ENCODE measurements around the gene EFHC2.

EFHC2 gene

DNA sequence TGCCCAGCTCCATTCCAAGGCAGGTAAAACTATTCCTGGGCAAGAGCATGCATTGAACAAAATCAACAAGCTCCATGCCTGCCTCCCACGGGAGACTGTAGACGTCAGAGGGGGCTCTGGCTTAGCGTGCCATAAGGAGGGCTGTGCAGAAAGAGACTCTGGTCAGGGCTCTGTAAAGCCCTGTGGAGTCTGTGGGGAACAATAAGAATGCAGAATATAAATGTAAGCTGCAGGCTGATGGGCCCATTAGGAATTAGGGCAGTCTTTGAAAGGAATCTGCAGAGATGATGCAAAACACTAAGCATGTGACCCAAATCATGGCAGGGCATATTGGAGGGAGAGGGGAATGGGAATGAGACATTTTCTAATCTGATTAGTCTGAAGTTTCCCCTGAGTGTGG lies 170.3 kb downstream of the EFHC2 start:
- FAIRE-seq (no peak), DNase-seq (ENCODE audit: extremely low spot score, insufficient read length, low read depth) (no peak)

DNA sequence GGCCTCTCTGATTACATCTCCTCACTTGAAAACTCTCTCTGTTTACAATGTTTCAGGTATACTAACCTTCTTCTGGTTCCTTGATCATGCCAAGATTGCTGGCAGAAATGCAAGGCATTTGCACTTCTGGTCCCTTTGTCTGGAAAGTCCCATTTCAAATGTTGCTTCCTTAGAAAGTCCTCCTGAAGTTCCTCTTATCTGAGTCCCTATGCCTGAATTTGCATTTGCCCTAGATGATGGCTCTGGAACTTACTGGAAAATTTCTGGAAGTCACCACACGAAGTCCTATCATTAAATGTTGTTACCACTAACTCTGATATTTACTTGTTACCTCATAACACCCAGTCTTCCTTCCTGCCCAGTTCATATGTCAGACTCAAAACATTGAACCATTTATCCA lies 176.4 kb downstream of the EFHC2 start:
- FAIRE-seq (no peak), DNase-seq (ENCODE audit: extremely low spot score, insufficient read length, low read depth) (no peak)

DNA sequence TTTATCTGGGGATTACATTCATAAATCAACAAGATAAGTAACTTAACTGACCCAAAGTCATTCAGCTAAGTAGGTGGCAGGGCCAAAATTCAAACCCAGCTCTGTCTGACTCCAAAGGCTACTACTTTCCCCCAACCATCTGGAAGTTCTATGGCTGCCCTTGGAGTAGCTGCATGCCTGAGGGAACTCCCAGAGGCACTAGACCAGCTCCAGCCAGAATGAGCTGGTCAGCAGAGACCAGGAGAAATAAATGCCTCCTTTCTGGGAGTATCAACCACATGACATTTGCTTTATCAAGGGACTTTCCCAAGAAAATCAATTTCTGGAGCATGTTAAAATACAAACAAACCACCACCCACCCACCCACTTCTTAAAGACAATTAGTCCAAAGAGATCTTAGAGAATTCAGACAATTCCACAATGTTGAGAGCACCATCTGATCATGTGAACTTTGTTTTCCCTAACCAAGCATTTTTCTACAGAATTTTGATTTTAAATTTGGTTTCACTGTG lies 180.5 kb downstream of the EFHC2 start:
- no peak for FAIRE-seq
- DNase-seq (ENCODE audit: extremely low spot score, insufficient read length, low read depth), result no peak

DNA sequence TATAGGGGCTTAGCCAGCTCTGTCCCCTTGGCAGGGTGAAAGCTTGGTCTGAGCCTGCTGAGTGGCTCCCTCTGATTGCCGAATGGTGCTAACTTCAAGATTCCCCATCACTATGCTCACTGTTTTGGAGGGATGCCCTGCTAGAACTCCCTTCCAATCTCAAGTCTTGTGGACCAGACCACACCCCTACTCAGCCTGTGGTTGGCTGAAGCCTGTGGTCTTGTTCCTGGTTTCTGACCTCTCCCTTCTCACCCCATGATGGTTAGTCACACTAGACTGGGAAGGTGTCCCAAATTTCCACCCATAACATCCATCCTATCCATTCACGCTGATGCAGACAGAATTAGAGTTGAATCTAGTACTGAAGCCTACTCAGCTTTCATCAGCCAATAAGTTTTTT lies 185.6 kb downstream of the EFHC2 start:
- DNase-seq (ENCODE audit: extremely low spot score, insufficient read length, low read depth) (no peak), FAIRE-seq (no peak)

DNA sequence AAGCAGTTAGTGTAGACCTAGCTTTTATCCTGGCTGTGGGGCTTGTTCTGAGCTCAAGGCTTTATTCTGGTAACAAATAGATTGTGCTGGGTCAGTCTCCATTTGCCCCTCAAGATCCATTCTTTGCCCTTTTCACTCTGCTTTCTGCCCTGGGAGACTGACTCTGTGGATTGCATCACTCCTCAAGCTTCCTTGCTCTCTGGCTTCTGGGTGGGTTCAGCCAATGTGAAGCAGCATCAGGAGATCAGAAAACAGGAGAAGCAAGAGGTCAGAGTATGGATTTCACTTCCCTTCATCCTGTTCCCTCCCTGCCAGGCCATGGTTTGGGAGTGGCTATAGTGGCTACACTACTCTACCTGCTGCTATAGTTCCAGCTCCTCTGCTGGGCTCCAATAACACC lies 186.2 kb downstream of the EFHC2 start:
- FAIRE-seq (no peak), DNase-seq (ENCODE audit: extremely low spot score, insufficient read length, low read depth) (no peak)

DNA sequence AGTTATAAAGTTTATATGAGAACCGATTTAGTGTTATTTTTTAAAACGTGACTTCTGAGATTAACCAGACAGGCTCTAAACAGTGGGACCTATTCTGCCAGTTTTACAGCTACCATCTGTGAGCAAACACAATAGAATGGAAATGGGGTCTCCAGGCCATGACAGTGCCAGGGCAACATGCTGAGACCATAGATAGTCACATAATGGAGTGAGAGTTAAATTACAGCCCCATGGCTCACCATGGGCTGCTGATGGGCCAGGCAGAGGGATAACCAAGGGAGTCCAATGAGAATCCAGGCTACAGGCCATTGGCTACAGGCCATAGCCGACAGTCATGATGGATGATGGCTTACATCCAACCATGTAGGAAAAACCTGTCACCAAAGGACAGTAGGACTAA lies 186.7 kb downstream of the EFHC2 start:
- no peak for FAIRE-seq
- DNase-seq (ENCODE audit: extremely low spot score, insufficient read length, low read depth), result no peak

DNA sequence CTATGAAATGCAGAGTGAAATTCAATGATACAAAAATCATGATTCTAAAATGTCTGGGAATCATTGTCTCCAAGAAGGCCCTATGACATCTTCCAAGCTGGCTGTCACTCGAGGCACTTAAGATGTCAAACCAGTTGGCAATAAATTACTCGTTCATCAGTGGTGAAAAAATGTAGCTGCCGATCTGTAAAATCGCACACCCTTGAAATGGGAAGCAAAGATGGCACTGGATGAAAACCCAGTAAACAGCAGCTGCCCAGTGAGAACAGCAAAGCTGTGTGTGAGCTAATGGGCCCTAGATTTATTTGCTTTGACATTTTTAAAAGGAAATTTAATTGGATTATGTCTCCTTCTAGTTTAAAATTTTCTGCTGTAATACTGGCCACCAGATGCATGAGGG lies 188.3 kb downstream of the EFHC2 start:
- no peak for FAIRE-seq
- DNase-seq (ENCODE audit: extremely low spot score, insufficient read length, low read depth), result no peak

DNA sequence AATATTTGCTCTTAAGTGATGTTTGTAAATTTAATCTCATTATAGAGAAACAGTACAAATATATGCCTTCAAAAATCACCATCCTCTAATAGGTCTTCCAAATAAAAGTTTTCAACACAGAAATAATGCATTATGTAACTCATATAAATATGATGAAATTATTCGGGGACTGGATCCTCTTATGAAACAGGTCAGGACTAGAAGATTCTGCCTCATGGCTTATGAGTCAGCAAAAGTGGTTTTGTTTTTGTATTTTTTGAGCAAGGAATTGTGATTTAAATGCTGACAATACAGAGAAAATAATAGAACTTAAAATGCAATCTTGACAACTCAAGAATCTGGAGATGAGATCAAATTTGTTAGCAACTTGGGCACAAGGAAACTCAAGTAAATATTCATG lies 190.6 kb downstream of the EFHC2 start:
- FAIRE-seq (no peak), DNase-seq (ENCODE audit: extremely low spot score, insufficient read length, low read depth) (no peak)

DNA sequence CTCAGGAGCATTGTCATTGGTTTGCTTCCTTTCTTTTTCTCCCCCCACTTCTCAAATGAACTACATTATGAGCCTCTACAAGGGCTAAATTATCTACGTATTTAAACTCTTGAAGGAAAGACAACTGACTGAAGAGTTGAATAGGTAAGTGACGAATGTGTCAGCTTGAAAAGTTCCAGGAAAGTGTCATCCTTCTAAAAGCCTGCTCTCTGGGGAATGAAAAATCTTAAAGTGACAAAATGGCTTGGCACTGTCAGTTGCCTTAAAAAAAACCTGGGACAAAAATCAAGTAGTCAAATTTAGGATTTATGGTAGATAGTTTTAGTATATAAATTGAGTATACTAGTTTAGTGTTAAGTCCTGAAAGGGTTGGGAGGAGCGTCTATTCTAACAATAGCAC lies 196.3 kb downstream of the EFHC2 start:
- DNase-seq (ENCODE audit: extremely low spot score, insufficient read length, low read depth), result no peak
- FAIRE-seq, result no peak

DNA sequence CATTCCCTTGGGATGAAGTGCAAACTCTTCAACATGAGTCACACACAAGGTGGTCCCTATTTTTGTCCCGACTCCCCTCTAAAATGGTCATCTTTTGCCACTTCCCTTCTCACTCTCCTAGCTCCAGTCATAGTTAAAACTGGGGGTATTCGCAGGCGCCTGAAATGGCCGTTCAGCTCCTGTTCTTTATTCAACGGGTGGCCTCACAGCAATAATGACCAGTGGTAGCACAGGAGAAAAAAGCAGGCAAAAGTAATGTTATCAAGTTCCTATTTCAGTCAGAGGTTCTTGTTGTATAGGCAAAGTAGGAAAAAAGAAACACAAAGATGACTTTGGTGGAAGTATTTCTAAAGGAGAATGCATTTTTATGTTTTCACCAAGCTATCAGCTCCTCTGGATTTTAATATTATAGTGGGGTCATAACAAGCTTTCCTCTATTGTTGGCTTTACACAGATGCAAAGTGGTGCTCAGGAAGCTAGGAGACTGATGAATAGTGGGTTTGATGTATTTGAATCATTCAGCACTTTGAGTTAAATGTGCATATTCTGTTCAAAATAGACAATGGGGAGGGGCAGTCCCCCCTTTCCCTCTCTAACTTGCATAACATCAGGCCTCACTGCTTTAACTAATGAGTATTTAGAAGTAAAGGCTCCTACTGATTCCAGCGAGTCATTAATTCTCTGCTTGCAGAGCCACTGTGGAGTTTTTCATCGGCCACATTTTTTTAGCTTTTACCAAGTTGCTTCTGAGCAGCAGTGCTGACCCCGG lies 199.1 kb downstream of the EFHC2 start:
- DNase-seq (ENCODE audit: extremely low spot score, insufficient read length, low read depth) (no peak), FAIRE-seq (no peak)

DNA sequence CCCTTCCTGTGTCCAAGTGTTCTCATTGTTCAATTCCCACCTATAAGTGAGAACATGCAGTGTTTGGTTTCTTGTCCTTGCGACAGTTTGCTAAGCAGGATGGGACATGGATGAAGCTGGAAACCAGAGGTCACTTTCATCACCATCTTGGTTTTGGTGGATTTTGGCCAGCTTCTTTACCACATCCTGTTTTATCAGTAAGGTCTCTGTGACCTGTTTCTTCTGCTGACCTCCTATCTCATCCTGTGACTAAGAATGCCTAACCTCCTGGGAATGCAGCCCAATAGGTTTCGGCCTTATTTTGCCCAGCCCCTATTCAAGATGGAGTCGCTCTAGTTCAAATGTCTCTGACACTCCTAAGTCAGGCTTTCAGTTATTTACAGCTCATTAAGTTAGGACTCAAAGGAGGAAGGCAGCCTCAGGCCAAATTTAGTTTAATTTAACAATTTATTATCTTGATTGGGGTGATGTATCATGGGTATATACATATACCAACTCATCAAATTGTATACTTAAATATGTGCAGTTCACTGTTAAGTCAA lies 200.3 kb downstream of the EFHC2 start:
- FAIRE-seq (no peak), DNase-seq (ENCODE audit: extremely low spot score, insufficient read length, low read depth) (no peak)

DNA sequence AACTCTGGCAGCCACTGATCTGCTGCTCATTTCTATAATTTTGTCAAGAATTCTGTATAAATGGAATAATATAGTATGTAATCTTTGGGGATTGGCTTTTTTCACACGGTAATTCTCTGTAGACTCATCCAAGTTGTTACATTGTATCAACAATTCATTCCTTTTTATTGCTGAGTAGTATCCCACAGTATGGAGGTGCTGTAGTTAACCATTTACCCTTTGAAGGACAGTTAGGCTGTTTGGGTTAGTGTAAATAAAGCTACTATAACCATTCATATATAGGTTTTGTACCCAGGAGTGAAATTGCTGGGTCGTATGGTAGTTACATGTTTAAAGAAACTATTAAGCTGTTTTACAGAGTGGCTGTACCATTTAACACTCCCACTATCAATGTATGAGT lies 213.3 kb downstream of the EFHC2 start:
- FAIRE-seq, result no peak
- DNase-seq (ENCODE audit: extremely low spot score, insufficient read length, low read depth), result no peak

DNA sequence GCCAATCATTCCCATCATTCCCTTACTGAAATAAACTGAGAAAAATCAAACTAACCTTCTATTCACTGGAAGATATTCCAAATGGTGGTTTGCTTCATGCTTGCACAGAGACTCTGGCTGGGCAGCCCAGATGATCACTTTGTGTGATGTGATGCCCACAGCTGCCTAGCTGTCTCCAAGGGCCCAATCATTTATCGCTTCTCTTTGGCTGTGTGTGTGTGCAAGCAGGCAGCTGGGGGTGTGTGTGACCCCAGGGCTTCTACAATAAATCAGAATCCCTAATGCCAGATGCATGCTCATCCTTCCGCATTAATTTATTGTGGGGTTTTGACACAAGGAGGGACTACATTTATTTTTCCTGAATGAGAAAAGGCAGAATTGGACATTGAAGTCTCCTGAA lies 230.1 kb downstream of the EFHC2 start:
- DNase-seq (ENCODE audit: extremely low spot score, insufficient read length, low read depth), result no peak
- FAIRE-seq, result no peak

DNA sequence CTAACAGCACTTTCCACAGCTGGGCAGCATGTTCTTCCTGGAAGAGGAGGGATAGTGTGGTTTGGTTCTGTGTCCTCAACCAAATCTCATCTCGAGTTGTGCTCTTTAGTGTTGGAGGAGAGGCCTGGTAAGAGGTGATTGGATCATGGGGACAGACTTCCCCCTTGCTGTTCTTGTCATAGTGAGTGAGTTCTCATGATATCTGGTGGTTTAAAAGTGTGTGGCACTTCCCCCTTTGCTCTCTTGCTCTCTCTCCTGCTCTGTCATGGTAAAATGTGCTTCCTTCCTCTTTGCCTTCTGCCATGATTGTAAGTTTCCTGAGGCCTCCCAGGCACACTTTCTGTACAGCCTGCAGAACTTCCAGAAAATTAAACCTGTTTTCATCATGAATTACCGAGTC lies 236.6 kb downstream of the EFHC2 start:
- DNase-seq (ENCODE audit: extremely low spot score, insufficient read length, low read depth) (no peak), FAIRE-seq (no peak)

DNA sequence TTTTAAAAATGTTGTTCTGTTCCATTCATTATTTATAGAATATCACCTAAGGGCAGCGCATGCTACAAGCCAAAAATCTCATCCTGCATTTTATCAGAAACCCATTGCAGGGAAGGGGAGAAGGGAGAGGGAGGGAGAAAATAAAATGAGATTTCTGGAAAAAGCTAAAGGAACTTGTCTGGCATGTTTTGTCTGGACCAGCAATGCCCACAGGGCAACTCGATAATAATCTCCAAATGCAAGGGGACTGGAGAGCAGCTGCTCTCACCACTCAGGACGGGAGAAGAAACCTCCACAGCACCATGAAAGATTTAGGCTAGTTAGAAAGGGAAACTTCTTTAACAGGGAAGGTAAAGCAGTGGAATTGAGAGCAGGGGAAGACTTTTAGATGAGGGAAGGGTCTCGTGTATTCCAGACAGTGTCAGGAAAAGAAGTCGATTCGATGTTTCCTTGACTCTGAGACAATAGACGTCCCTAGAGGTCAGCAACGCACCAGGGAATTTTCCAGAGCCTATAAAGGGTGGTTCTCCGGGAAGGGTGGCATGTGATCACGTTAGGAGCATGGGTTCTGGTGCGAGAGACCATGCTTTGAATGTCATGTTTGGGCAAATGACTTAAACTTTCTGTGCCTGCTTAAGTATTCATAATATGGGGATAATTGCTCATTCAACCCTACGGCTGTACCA lies 238.1 kb downstream of the EFHC2 start:
- FAIRE-seq (no peak), DNase-seq (ENCODE audit: extremely low spot score, insufficient read length, low read depth) (no peak)

DNA sequence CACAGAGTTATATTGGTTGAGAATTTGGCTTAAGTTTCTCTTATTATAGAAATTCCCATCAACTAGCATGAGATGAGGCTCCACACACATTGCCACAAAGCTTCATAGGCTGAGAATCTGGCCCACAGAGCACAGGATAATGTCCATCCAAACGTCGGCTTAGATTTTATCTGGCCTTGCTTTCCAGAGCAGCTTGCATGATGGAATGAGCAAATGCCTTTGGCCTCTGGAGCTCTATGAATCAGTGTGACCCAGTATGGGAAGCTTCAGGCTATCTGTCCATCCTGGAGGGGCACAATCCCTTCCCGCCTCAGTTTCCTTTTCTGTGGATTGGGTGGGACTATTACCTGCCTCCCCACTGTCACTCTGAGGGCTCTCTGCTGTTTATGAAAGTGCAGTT lies 238.8 kb downstream of the EFHC2 start:
- DNase-seq (ENCODE audit: extremely low spot score, insufficient read length, low read depth) (no peak), FAIRE-seq (no peak)

DNA sequence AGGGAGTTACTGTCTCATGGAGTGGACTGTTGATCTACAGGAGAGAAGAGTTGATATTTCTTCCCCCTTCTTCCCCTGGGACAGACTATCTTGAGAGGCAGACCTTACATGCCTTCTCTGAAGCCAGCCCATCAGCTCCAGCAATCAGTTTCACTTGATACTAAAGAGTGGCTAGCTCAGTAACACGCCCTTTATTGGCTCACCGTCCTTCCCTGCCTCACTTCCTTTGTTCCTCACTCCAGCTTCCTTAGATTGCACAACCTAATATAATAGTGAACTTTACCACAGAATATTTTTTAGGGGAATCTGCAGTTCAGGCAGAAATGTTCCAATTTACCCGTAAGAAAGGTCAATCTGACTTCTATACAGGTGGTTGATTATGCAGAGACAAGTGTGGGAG lies 242.2 kb downstream of the EFHC2 start:
- no peak for FAIRE-seq
- no peak for DNase-seq (ENCODE audit: extremely low spot score, insufficient read length, low read depth)

DNA sequence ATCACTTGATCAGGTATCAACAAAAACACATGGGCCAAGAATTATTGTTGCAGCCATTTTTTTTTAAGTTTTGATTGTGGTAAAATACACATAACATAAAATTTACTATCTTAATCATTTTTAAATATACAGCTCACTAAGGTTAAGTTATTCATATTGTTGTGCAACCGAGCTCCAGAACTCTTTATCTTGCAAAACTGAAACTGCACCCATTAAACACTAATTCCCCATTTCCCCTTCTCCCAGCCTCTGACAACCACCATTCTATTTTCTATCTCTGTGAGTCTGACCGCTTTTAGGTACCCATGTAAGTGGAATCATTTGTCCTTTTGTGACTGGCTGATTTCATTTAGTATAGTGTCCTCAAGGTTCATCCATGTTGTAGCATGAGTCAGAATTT lies 244.1 kb downstream of the EFHC2 start:
- FAIRE-seq (no peak), DNase-seq (ENCODE audit: extremely low spot score, insufficient read length, low read depth) (no peak)
